HepG2 (cell line): ENCODE results near the gene TPCN2.

Source experiments
- EZH2 ChIP-seq: conservative IDR thresholded peaks from 2 replicates; pipeline ENCODE4 v1.6.1; 2012; ENCODE audit warnings: mild to moderate bottlenecking, low read depth, low read length, moderate library complexity
- U2AF1 ChIP-seq: fragments of 200-400 bp; formaldehyde crosslinking; optimal IDR thresholded peaks from 2 replicates; pipeline ENCODE3; 2017; ENCODE audit warnings: mild to moderate bottlenecking, low read depth, low read length

GRCh38 chr11:69061713-69062053, 13.0 kb downstream of the TPCN2 start:
- no peak for TF ChIP-seq U2AF1
- TF ChIP-seq EZH2: no peak
